ENCODE results near the gene KIF19.
"Not testable (repeated sequence)": the region's sequence is repeated elsewhere in the genome, so short reads cannot be mapped to it uniquely, and the experiment has no call there.

The KIF19 gene

DNA sequence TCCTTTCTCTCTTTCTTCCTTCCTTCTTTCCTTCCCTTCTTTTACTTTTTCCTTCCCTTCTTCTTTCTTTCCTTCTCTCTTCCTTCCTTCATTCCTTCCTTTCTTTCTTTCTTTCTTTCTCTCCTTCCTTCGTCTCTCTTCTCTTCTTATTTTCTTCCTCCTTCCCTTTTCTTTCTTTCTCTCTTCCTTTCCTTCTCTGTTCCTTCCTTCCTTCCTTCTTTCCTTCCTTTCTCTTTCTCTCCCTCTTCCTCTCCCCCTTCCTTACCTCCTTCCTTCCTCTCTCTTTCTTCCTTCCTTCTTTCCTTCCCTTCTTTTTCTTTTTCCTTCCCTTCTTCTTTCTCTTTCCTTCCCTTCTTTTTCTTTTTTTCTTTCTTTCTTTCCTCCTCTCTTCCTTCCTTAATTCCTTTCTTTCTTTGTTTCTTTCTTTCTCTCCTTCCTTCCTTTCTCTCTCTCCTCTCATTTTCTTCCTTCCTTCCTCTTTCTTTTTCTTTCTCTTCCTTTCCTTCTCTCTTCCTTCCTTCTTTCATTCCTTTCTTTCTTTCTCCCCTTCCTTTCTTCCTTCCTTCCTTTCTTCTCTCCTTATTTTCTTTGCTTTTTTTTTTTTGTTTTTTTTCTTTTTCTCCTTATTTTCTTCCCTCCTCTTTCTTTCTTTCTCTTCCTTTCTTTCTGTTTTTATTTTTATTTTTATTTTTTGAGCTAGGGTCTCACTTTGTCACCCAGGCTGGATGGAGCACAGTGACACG is 64.1 kb downstream of the KIF19 start:
- DNase-seq = no peak

DNA sequence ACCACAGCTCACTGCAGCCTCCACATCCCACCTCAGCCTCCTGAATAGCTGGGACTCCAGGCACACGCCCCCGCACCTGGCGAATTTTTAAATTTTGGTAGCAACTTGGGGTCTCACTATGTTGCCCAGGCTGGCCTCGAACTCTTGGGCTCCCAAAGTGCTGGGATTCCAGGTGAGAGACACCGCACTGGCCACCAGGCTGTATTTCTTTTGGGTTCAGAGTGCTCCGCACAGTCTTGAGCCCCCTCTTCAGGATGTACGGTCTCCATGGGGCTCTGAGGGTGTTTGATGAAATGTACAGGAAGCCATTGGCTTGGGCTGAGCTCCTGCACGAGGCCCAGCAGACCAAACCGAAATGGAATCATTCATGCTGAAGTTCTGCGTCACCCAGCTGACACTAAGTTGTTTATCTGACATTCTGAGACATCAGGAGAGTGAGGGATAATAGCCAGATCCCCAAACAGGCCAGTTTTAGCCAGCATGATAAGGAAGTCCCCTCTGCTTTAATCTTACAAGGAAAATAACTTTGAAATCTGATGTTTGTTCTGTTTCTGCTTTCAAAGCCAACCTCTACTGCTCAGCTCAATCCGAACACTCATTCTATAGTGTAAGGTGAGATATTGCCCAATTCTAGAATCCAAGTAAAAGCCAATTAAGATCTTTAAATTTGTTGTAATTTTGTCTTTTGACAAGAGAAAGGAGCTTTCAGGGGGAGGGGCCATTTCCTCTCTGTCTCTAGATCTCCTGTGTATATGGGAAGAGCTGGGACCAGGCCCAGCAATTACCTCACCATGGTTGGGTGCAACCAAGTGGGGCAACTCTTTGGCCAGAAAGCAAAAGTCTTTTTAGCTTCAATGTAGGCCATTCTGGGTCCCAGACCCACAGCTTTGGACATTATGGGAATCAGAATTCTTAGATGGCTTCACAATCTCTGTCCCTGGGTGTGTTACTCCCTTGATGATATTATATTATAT is 64.9 kb downstream of the KIF19 start:
- no peak for DNase-seq

DNA sequence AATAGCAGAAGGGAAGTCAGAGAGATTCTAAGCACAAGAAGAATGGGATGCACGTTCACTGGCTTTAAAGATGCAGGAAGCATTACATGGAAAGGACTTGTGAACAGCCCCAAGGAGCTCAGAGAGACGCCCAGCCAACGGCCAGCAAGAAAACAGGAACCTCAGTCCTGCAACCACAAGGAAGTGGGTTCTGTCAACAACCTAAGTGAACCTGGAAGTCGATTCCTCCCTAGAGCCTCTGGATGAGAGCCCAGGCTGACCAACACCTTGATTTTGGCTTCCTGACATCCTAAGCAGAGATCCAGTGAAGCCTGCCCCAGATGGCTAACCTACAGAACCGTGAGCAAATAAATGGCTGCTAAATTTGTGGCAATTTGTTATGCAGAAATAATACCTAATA is 65.7 kb downstream of the KIF19 start:
- no peak for DNase-seq

DNA sequence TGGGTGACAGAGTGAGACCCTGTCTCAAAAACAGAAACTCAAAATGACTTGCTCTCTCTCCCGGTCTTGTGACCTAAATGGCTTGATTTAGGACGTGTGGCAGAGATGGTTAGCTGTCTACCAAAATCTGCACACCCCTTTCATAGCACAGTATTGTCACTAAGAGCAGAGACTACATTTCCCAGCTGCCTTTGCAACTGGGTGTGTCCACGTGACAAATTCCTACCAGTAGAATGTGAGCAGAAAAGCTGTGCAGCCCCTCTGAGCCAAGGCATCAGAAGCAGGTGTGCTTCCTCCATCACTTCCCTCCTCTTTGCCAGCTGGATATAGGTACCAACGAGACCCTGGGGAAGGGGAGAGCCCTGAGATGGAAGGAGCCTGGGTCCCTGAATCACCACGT is 66.8 kb downstream of the KIF19 start:
- no peak for DNase-seq

DNA sequence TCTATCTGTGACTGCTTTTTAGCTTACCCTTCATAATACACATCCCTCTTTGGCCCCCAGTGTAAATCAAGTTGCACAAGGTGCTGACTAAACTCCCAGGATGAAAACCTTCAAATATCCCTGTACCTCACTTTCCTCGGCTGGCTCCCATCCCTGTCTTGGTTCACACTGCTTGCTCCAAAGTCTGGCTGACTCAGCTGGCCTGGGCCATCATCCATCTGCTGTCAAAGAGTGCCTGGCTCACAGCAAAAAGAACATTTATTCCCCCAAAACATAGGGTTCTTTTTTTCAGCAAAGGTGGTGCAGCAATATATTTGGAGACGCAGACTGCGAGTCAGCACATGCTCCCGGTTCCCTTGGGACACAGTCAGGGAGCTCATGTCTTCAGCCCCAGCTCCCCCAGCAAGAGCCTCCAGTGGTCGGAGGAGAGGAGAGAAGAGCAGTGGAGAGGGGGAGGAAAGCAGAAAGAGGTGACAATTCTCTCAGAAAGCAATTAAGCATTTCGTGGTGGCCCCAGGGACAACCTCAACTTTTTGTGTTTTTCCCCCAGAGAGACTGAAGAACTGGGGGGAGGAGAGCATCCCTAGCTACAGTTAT is 67.4 kb downstream of the KIF19 start:
- DNase-seq = peak in 1 of 2 donors; percentile 29

DNA sequence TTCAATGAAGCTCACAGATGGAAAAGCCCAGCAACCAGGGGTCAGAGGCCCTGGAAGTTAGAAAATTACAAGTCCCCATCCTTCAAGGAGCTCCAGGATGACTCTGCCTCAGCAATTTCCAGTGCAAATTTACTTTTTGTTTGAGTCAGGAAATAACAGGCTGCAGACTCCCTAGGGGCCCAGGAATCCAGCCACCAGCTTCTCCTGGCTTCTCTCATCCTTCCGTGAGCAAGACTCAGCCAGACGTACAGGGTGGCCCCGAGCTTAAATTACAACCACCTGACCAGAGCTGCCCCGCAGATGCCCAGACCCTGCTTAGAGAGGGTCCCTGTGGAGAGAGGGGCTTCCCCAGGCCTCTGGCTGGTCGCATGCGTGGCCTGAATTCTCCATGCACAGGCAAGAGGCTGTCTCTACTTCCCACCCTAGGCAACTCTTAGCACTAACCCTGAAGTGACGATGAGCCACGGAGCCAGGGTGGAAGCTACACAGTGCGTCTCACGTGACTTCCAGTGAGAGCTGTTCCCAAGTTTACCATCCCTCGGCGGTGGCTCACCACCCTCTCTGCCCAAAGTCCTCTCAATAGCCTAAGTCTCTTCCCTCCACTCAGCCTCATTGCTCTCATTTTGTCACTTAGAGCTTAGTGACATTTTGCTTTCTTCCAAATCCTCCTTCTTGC is 68.4 kb downstream of the KIF19 start:
- DNase-seq = no peak

DNA sequence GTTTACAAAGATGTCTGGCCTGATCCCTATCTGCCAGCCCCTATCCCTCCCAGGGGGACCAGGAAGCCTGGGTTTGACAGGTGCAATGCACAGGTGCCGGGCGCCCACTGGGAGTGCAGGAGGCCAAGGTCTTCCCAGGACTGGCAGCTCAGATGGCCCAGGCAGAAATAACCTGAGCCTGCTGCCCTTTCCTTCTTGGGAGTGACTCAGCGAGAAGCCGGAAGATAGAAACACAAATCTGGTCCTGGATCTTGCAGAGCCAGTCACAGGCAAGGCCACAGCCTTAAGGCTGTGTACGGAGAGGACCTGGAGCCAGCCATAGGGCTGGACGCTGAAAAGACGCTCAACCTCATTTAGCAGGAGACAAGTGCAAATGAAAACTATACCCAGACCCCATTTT is 69.0 kb downstream of the KIF19 start:
- no peak for DNase-seq

DNA sequence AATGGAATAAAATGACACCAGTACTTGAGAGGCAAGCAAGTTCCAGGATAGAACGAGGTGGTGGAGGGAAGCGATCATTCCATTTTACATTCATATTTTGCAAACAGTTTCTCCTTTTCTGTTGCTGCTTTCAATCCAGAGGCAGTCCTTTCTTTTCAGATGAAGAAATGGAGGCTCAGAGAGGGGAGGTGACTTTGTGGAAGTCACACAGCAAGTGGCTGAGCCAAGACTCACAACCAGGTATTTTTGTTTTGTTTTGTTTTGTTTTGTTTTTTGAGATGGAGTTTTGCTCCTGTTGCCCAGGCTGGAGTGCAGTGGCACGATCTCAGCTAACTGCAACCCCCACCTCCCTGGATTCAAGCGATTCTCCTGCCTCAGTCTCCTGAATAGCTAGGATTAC is 70.5 kb downstream of the KIF19 start:
- DNase-seq = no peak

DNA sequence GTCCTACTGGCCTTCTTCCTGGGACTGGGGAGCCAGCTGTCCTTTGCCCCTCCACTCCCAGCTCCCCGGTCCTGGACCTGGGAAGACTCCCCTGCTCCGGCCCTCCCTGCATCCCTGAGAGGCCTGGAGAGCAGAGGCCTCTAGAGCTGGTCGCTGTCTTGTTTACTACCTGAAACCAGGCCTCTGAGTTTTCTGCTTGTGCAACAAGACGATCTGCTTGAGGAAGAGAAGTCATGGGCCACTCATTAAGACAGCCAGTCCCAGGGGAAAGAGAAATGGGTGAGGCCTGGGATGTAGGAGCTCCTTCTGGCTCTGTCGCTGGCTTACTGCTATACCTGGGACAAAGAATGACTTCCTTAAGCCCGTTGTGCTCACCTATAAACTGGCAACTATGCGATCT is 76.0 kb downstream of the KIF19 start:
- DNase-seq = no peak

DNA sequence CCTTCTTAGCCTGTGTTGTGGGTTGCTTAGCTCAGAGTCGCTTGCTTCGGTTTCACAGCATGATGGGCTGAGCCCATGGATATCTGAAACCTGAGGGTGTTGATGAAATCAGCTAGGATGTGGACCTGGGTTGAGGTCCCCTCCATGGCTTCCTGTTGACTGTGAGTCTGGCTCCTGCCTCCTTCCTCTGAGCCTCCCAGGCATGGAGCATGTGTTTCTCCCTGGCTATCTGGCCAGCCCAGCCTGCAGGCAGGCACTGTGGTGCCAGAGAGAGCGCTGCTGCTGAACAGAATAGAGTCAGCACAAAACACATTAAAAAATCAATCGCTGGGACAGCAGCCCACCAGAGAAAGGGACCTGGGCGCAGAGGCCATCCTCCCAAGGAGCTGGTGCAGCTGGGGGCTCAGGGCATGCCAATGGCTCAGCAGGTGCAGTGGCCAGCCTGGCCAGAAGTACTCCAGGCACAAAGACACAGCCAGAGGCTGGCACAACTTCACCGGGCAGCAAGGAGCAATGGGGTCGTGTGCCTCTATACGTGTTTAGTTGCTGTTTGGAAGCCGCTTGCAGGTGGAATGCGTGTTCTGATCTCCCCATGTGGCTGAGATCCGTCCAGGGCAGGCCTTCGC is 77.6 kb downstream of the KIF19 start:
- no peak for DNase-seq

DNA sequence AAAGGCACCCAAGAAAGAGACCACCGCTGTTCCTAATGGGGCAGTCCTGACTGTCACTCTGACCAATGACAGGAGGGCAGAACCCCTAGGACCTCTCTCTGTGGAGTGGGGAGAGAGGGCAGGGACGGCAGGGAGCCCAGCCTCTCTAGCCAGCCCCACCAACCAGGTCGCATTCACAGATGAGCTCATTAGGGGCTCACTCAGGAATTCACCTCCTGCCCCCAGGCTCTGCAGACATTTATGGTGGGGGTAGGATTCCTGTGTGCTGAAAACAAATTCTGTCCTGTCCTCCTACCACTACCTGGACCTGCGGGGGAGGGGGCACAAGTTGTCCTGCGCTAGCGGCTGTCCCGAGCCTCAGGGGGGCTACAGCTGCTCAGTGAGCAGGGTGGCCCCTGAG is 78.2 kb downstream of the KIF19 start:
- no peak for DNase-seq

DNA sequence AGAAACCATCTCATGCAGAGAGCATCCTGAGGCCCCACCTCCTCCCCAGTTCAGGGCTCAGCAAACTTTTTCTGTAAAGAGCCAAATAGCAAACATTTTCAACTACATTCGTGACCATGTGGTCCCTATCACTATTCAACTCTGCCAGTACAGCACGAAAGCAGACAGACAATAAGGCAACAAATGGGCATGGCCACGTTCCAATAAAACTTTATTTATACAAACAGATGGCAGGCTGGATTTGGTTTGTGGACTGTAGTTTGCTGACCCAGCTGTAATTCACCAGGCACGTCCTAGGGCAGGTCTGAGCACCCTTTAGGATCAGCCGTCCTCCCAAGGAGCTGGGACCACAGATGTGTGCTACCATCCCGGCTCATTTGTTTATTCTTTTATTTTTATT is 78.8 kb downstream of the KIF19 start:
- DNase-seq = no peak

DNA sequence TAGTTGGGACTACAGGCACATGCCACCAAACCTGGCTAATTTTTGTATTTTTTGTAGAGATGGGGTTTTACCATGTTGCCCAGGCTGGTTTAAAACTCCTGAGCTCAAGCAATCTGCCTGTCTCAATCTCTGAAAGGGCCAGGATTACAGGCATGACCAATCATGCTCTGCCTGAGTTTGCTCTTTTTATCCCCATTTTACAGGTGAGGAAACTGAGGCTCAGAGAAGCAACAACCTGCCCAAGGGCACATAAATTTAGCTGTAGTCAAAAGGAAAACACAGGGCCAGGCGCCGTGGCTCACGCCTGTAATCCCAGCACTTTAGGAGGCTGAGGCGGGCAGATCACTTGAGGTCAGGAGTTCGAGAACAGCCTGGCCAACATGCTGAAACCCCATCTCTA is 79.3 kb downstream of the KIF19 start:
- DNase-seq = not testable (repeated sequence)

All from hippocampal formation (tissue), 2 donors.